Muscle of leg (tissue), 11 donors: ENCODE results near the gene AUTS2. TPM values are rescaled to one million over a fixed set of nuclear protein-coding genes. Genes with fewer than 3 reads are reported as not detected.

Experiments used
- DNase-seq: peaks from one replicate; pipeline ENCODE4 v3.0.0; 2013
- H3K27ac ChIP-seq: one replicate; pipeline ENCODE4 v1.5.1; 2013; ENCODE audit warnings: mild to moderate bottlenecking, low read length, control low read depth
- H3K27me3 ChIP-seq: one replicate; pipeline ENCODE4 v1.6.1; 2013; ENCODE audit warnings: low read length; ENCODE audit not compliant: control insufficient read depth, insufficient read depth
- H3K36me3 ChIP-seq: one replicate; pipeline ENCODE4 v1.6.1; 2013; ENCODE audit warnings: low read length; ENCODE audit not compliant: control insufficient read depth, insufficient read depth
- H3K4me1 ChIP-seq: one replicate; pipeline ENCODE4 v1.6.1; 2013; ENCODE audit warnings: low read length; ENCODE audit not compliant: control insufficient read depth, insufficient read depth
- H3K4me3 ChIP-seq: one replicate; pipeline ENCODE4 v1.5.1; 2013; ENCODE audit warnings: low read length, control low read depth
- H3K9me3 ChIP-seq: replicated peaks from 2 replicates; pipeline ENCODE4 v1.6.1; 2013; ENCODE audit warnings: low read depth, low read length; ENCODE audit not compliant: control insufficient read depth
- WGBS: methylation state at CpG from one replicate; pipeline ENCODE4 v1.1.5; 2013; ENCODE audit warnings: missing lambda C conversion rate; ENCODE audit not compliant: insufficient coverage; 5-methylcytosine and 5-hydroxymethylcytosine counted together
- polyA plus RNA-seq, 8 donors: library from polyadenylated mRNA; unstranded; fragments of 120-200 nt; gene quantifications; one replicate each; pipeline versions ENCODE4 v1.2.1 to v1.2.3, GENCODE V29; 2013; ENCODE audit warnings: inconsistent platforms in 1 of 8, low replicate concordance in 1 of 8; ENCODE audit not compliant: insufficient read length in 8 of 8, insufficient read depth in 1 of 8
- total RNA-seq: library from RNA; stranded (reverse); fragments of 120-200 nt; gene quantifications from one replicate; pipeline ENCODE4 v1.2.4, GENCODE V29; 2013

The AUTS2 gene
- total and polyA plus RNA-seq, 9 donors: 28.6 to 92.3 (median 58.8) TPM

GRCh38 chr7:70834424-70834823, 1236.1 kb downstream of the AUTS2 start:
- no peak for DNase-seq
- Histone ChIP-seq H3K27ac (no peak overlapping the region), H3K4me1 (peaks cover 8% of the 10 kb centered on the region), H3K4me3 (no peak overlapping the region), H3K9me3 (peaks cover 5% of the 10 kb centered on the region), H3K36me3 (no peaks in the 10 kb centered on the region), H3K27me3 (no peaks in the 10 kb centered on the region)
- no CpG with 5 or more reads among the region's 8 CpGs for WGBS

GRCh38 chr7:70835658-70836057, 1237.4 kb downstream of the AUTS2 start:
- WGBS: 67% methylated on average over 2 of the region's 2 CpGs
- peaks cover 5% of the 10 kb centered on the region for H3K9me3 ChIP-seq
- H3K27ac ChIP-seq: no peak overlapping the region

GRCh38 chr7:70836279-70836678, 1238.0 kb downstream of the AUTS2 start:
- H3K36me3 ChIP-seq: no peaks in the 10 kb centered on the region
- H3K9me3 ChIP-seq: peaks cover 5% of the 10 kb centered on the region
- WGBS: no CpG with 5 or more reads among the region's 1 CpG
- H3K27ac ChIP-seq: no peak overlapping the region
- no peaks in the 10 kb centered on the region for H3K4me1 ChIP-seq
- no peaks in the 10 kb centered on the region for H3K27me3 ChIP-seq
- no peak for DNase-seq
- no peak overlapping the region for H3K4me3 ChIP-seq

More at GRCh38 chr7:70835658-70836057, 1237.4 kb downstream of the AUTS2 start:
- DNase-seq: no peak
- H3K4me1 ChIP-seq: no peaks in the 10 kb centered on the region
- H3K4me3 ChIP-seq: no peak overlapping the region
- no peaks in the 10 kb centered on the region for H3K27me3 ChIP-seq
- no peaks in the 10 kb centered on the region for H3K36me3 ChIP-seq

- peaks cover 5% of the 10 kb centered on the region for H3K9me3 ChIP-seq
- WGBS: 97% methylated on average over 6 of the region's 6 CpGs
- no peaks in the 10 kb centered on the region for H3K27me3 ChIP-seq
- H3K36me3 ChIP-seq: no peaks in the 10 kb centered on the region
- DNase-seq: no peak
- no peak overlapping the region for H3K4me3 ChIP-seq
- no peak overlapping the region for H3K27ac ChIP-seq
- no peaks in the 10 kb centered on the region for H3K4me1 ChIP-seq
These were observed 1238.7 kb downstream of the AUTS2 start for GRCh38 chr7:70836946-70837345.

GRCh38 chr7:70837589-70837988, 1239.3 kb downstream of the AUTS2 start:
- Histone ChIP-seq H3K9me3 (peaks cover 5% of the 10 kb centered on the region), H3K36me3 (no peaks in the 10 kb centered on the region), H3K4me1 (no peaks in the 10 kb centered on the region), H3K27ac (no peak overlapping the region), H3K4me3 (no peak overlapping the region), H3K27me3 (no peaks in the 10 kb centered on the region)
- DNase-seq: no peak
- WGBS: 60% methylated on average over 3 of the region's 4 CpGs

GRCh38 chr7:70838292-70838907, 1240.1 kb downstream of the AUTS2 start:
- H3K27me3 ChIP-seq: no peaks in the 10 kb centered on the region
- H3K4me3 ChIP-seq: no peak overlapping the region
- no peak for DNase-seq
- no peak overlapping the region for H3K27ac ChIP-seq
- H3K36me3 ChIP-seq: no peaks in the 10 kb centered on the region
- peaks cover 5% of the 10 kb centered on the region for H3K9me3 ChIP-seq
- no peaks in the 10 kb centered on the region for H3K4me1 ChIP-seq
- WGBS: 82% methylated on average over 10 of the region's 15 CpGs
